GM21723 (cell line): Measurements from ENCODE around the gene ARHGEF2.

Source experiments
- ATAC-seq: cut with Tn5 transposase; IDR thresholded peaks from one replicate; pipeline ENCODE4 v1.9.1; 2021; ENCODE audit warnings: mild to moderate bottlenecking, moderate library complexity; ENCODE audit not compliant: unreplicated experiment

The ARHGEF2 gene

GRCh38 chr1:155978325-155978972 lies at the start of gene ARHGEF2:
TSS of gene ARHGEF2 (minus strand) at chr1:155978547. CDS start at chr1:155978427, 120 bp downstream.
- peak; percentile 53 for ATAC-seq

- no peak for ATAC-seq
These were observed 48.2 kb upstream of the ARHGEF2 start for GRCh38 chr1:156026588-156026987.

GRCh38 chr1:156025876-156026275 lies 47.5 kb upstream of the ARHGEF2 start:
- ATAC-seq = no peak

GRCh38 chr1:156024801-156025200 lies 46.5 kb upstream of the ARHGEF2 start:
- ATAC-seq = no peak

DNA sequence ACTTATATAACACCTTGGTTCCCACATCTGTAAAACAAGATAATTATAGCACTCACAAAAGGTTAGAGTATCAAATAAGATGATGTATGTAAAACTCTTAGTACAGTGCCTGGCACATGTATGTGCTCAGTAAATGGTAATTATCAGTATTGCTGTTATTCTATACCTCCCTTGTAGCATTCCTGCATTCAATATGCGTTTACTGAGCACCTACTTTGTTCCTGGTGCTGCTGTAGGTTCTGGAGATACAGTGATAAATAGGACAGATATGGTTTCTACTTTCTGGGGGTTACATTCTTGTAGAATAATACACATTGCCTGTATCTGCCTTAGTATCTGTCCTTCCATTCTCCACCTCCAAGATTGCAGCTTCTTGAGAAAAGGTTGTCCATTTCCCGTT lies 43.6 kb upstream of the ARHGEF2 start:
- no peak for ATAC-seq

GRCh38 chr1:156021093-156021428 lies 42.7 kb upstream of the ARHGEF2 start:
- no peak for ATAC-seq

GRCh38 chr1:156020293-156021092 lies 42.1 kb upstream of the ARHGEF2 start, which contains the start of gene SSR2:
TSS of gene SSR2 (minus strand) at chr1:156020951. CDS start at chr1:156020167, 784 bp downstream.
- ATAC-seq = peak; percentile 99

DNA sequence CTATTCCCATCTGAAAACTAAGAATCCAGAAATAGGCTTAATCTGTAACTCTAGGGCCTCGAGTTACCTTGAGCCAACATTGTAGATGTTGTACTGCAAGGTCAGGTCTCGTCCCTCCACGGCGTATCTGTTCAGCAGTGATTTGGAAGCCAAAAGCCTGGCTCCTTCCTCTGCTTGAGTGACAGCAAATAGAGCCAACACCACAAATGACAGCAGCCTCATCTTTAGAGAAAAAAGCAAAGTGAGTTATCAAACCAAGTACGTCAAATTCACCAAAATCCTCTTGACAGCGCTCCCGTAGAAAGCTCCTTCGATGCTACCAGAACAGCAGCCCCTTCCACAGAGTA lies 41.6 kb upstream of the ARHGEF2 start:
- ATAC-seq = no peak

GRCh38 chr1:156014829-156015228 lies 36.5 kb upstream of the ARHGEF2 start:
- ATAC-seq = no peak

DNA sequence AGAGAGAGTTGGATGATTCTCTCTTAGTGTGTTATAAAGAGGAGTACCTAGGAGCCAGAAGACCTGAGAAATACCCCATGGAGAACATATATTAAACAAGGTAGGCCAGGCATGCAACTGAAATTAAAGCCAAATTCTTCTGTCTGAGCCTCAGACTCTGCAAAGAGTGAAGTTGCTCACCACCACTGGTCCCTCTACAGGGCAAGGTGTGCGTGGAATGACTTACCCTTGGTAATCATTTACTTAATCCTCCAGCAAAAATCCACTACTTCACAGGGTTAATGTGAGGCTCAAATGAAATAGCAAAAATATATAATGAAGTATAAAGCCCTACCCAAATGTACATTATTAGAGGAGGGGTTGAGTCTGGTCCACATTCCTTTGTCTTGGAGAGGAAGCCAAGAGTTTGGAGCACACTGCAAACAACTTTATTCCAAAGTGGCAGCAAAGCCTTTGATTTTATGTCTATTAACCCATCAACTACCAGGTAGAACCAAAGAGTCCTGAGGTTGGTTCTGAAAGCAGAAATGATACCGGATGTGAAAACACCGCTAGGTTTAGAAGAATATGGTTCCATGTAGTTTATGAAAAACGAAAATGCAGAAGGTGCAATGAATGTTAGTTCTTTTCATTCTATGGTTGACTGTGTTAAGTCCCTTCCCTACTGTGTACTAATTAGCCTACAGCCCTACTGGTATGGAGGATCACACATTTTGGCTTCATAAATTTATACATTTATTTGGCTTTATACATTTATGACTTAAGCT lies 33.9 kb upstream of the ARHGEF2 start:
- peak; percentile 82 for ATAC-seq

- no peak for ATAC-seq
These were observed 31.1 kb upstream of the ARHGEF2 start for GRCh38 chr1:156009404-156009803.

GRCh38 chr1:156006666-156007376 lies 28.5 kb upstream of the ARHGEF2 start:
- no peak for ATAC-seq

- ATAC-seq = no peak
These were observed 26.7 kb upstream of the ARHGEF2 start for GRCh38 chr1:156004843-156005584.

- no peak for ATAC-seq
These were observed 25.5 kb upstream of the ARHGEF2 start for GRCh38 chr1:156003923-156004188.

DNA sequence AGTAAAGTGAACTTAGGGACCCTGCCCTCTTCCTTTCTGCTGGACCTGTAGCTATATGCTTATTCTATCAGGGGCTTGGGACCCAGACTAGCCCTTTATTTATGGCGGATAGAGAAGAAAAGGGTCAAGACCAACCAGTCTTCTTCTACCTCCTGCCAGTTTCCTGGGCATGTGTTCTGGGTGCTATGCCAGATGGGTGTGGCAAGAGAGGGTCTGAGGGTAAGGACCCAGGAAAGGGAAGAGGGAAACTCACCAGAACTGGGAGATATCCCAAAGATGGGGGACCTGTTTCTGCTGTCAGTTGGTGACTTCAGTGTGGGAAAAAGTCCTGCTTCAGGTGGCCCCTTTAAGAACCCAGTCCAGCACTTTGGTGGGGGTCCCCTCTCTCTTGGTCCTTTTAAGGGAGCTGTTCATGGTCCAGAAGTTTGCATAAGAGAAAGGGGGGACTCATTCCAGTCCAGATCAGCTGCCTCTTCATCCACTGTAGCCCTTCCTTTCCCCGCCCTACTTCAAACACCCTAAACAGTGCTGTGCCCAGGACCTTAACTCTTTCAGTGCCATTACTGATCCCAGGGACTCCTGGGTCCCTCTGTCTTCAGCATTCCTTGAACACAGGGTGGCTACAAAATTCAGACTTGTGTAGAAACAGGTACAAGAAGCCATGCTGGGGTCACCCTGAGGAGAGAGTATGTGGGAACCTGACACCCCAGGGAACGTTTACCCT lies 24.0 kb upstream of the ARHGEF2 start:
- ATAC-seq = no peak

DNA sequence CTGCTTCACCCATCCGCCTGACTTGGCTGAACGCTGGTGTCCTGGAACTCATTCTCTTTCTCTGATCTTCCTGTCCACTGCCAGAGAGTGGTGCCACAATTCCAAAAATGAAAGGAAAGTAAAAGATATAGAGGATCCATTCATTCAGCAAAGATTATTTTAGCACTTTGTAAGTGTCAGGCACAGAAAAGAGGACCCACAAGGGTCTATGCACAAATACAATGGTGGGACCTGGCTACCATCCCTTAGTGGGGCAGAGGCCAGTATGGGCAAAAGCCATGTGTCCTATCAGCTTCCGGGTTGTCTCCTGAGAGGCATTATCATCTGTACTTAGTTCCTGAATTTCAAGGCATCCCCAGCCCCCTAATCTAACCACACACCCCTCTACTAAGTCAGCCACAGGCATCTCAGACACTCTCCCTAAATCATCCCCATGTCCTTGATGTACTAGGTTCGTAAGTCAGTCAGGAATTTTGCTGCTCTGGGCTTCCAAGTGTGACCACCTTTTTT lies 23.4 kb upstream of the ARHGEF2 start:
- ATAC-seq = no peak

DNA sequence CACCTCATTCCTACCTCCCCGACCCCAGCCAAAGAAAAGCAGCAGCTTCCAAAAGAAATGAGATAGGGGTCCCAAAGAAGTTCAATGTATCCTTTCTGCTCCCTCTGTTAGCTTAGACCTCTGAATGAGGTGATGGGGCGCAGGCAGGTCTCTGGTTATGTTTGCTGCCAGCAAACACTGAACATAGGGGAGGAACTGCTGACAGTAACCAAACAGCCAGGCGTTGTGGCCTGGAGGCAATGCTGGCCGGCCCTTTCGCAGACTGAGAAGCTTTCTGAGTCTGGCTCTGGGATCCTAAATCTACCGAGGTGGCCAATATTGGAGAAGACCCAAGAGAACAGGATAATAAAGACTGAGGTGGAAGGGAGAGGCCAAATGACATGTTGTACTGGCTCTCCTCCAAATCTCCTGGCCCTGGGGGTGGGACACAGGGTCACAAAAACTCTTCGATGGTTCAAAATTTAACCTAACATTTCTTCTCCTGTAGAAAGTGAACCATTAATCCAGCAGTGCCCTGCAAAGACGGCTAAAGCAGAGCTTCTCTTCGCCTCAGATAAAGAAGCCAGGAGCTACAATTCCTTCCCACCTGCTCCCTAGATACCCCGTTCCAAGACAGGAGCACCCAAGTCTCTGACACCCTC lies 22.8 kb upstream of the ARHGEF2 start:
- ATAC-seq = no peak

DNA sequence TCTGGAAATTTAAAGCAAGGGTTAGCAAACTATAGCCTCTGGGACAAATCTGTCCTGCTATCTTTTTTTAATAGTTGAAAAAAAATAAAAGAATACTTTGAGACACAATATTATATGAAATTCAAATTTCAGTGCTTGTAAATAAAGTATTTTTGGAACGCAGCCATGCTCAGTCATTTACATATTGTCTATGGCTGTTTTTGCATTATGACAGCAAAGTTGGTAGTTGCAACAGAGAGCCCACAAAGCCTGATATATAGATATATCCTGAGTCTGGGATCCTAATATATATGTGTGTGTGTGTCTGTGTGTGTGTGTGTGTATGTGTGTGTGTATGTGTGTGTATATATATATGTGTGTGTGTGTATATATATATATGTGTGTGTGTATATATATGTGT lies 21.6 kb upstream of the ARHGEF2 start:
- no peak for ATAC-seq

GRCh38 chr1:155996166-155996565 lies 17.8 kb upstream of the ARHGEF2 start:
- ATAC-seq = no peak
